MM.1S (cell line): ENCODE data around the gene BBX.

Experiments used
- EZH2 ChIP-seq: fragments of 300-600 bp; sonication (generic); optimal IDR thresholded peaks from 2 replicates; pipeline ENCODE3; 2017; ENCODE audit warnings: low read depth, mild to moderate bottlenecking, antibody characterized with exemption, low read length, mixed read lengths
- EZH2phosphoT487 ChIP-seq: fragments of 300-600 bp; sonication (generic); IDR thresholded peaks from 2 replicates; pipeline ENCODE4 v1.6.1; 2018; ENCODE audit warnings: antibody characterized with exemption, low read length
- TF ChIP-seq, protein P1 (sequence below): fragments of 300-600 bp; sonication (generic); IDR thresholded peaks from 2 replicates; pipeline ENCODE4 v1.5.1; 2016; ENCODE audit warnings: antibody characterized with exemption, low read length, mixed read lengths

DNA sequence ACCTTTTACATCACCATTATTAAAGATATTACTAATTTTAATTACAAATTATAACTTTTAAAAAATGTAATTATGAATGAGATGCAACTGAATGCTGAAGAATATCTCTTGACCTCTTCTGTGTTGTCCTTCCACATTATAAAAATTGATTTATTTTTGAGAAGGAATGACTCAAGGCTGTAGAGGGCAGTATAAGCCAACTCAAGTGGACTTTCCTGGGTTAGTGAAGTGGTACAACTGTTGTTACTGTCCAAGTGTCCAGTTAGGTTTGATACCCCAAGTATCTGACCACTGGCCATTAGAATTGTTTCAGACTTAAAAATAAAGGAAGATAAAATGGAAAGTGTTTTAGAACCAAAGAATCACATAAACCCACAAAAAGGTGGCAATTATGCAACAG, 51.9 kb downstream of the BBX start:
- TF ChIP-seq, protein P1, sequence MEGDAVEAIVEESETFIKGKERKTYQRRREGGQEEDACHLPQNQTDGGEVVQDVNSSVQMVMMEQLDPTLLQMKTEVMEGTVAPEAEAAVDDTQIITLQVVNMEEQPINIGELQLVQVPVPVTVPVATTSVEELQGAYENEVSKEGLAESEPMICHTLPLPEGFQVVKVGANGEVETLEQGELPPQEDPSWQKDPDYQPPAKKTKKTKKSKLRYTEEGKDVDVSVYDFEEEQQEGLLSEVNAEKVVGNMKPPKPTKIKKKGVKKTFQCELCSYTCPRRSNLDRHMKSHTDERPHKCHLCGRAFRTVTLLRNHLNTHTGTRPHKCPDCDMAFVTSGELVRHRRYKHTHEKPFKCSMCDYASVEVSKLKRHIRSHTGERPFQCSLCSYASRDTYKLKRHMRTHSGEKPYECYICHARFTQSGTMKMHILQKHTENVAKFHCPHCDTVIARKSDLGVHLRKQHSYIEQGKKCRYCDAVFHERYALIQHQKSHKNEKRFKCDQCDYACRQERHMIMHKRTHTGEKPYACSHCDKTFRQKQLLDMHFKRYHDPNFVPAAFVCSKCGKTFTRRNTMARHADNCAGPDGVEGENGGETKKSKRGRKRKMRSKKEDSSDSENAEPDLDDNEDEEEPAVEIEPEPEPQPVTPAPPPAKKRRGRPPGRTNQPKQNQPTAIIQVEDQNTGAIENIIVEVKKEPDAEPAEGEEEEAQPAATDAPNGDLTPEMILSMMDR, result peak; percentile 57
- TF ChIP-seq EZH2 (no peak), EZH2phosphoT487 (no peak)
